Measurements from ENCODE around the gene BROX. TPM values are rescaled to one million over a fixed set of nuclear protein-coding genes. Genes with fewer than 3 reads are reported as not detected.

Gene BROX
- total RNA-seq, 4 donors from 2014 or later, result 40.7 to 80.2 (median 51.4) TPM

- peaks cover 7 to 48% of the 10 kb centered on the region in 2 donors for H3K36me3 ChIP-seq
- H3K4me3 ChIP-seq, result no peak overlapping the region
- intact Hi-C loops (cut with DNase I; ENCODE audit: low total_unique reads) (no loop called here), in situ Hi-C loops (cut with MboI; ENCODE audit: low sequenced_read_pairs in 4 of 4) (loop anchor here in 2 of 4 donors (10.0 kb wide), 1 partner anchor 72 kb away; no protein-coding TSS in a partner anchor)
- H3K27me3 ChIP-seq, result no peaks in the 10 kb centered on the region
- peaks cover 11 to 16% of the 10 kb centered on the region in 2 donors for H3K4me1 ChIP-seq
- TF ChIP-seq POLR2A (IDR thresholded peaks at IDR 0.05) (no peak), CTCF (IDR thresholded peaks at IDR 0.05 in 4 of 5, conservative IDR thresholded peaks at IDR 0.05 in 1 of 5) (no peak)
- no peak for DNase-seq
- H3K27ac ChIP-seq, result no peak overlapping the region
- ATAC-seq, result no peak
- no peaks in the 10 kb centered on the region for H3K9me3 ChIP-seq
Observed at GRCh38 chr1:222716393-222716792, 4.0 kb downstream of the BROX start.

- DNase-seq, result no peak
- H3K27ac ChIP-seq, result no peak overlapping the region
- H3K36me3 ChIP-seq, result peaks cover 5 to 100% of the 10 kb centered on the region in 2 donors
- no peak for ATAC-seq
- in situ Hi-C loops (cut with MboI; ENCODE audit: low sequenced_read_pairs in 4 of 4) (no loop called here), intact Hi-C loops (cut with DNase I; ENCODE audit: low total_unique reads) (no loop called here)
- no peak overlapping the region for H3K4me3 ChIP-seq
- no peaks in the 10 kb centered on the region for H3K27me3 ChIP-seq
- no peaks in the 10 kb centered on the region for H3K9me3 ChIP-seq
- H3K4me1 ChIP-seq, result no peaks in the 10 kb centered on the region
- TF ChIP-seq POLR2A (IDR thresholded peaks at IDR 0.05) (no peak), CTCF (IDR thresholded peaks at IDR 0.05 in 4 of 5, conservative IDR thresholded peaks at IDR 0.05 in 1 of 5) (no peak)
Observed at GRCh38 chr1:222728746-222729145, 16.4 kb downstream of the BROX start.

GRCh38 chr1:222730866-222731265 lies 18.5 kb downstream of the BROX start:
- no peak for ATAC-seq
- no peak overlapping the region for H3K4me3 ChIP-seq
- no peaks in the 10 kb centered on the region for H3K9me3 ChIP-seq
- DNase-seq, result no peak
- H3K4me1 ChIP-seq, result no peaks in the 10 kb centered on the region
- peaks cover 5 to 100% of the 10 kb centered on the region in 2 donors for H3K36me3 ChIP-seq
- intact Hi-C loops (cut with DNase I; ENCODE audit: low total_unique reads) (no loop called here), in situ Hi-C loops (cut with MboI; ENCODE audit: low sequenced_read_pairs in 4 of 4) (no loop called here)
- H3K27me3 ChIP-seq, result no peaks in the 10 kb centered on the region
- TF ChIP-seq POLR2A (IDR thresholded peaks at IDR 0.05), result no peak
- TF ChIP-seq CTCF (IDR thresholded peaks at IDR 0.05 in 4 of 5, conservative IDR thresholded peaks at IDR 0.05 in 1 of 5), result no peak
- H3K27ac ChIP-seq, result no peak overlapping the region

GRCh38 chr1:222732216-222733159 lies 20.1 kb downstream of the BROX start:
- no peak for ATAC-seq
- no peaks in the 10 kb centered on the region for H3K27me3 ChIP-seq
- H3K36me3 ChIP-seq, result peaks cover 5 to 93% of the 10 kb centered on the region in 2 donors
- H3K4me3 ChIP-seq, result no peak overlapping the region
- intact Hi-C loops (cut with DNase I; ENCODE audit: low total_unique reads) (no loop called here), in situ Hi-C loops (cut with MboI; ENCODE audit: low sequenced_read_pairs in 4 of 4) (no loop called here)
- H3K9me3 ChIP-seq, result no peaks in the 10 kb centered on the region
- no peak for DNase-seq
- H3K27ac ChIP-seq, result no peak overlapping the region
- H3K4me1 ChIP-seq, result no peaks in the 10 kb centered on the region
- no peak for TF ChIP-seq CTCF (IDR thresholded peaks at IDR 0.05 in 4 of 5, conservative IDR thresholded peaks at IDR 0.05 in 1 of 5)
- no peak for TF ChIP-seq POLR2A (IDR thresholded peaks at IDR 0.05)

Measured in gastrocnemius medialis (tissue), 4 donors.